ENCODE data around the gene LSM5. TPM values are rescaled to one million over a fixed set of nuclear protein-coding genes. Genes with fewer than 3 reads are reported as not detected.

Gene LSM5
- total RNA-seq, 1 experiment from 2014 or later = 81.0 TPM

DNA sequence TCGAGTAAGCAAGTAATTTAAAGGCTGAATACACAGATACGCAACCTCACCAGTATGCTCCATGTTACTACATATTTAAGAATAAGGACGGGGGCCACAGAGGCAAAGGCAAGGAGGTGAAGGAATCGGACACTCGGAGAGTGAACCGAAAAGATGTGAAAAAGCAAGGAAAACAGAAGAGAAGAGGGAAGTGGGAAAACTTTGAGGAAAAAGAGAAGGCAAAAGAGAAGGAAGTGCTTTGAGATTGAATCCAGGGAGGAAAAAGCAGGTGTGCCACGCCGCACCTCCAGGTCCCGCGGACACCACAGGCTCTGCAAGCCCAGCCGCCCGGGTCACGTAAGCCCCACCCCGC lies 4.7 kb upstream of the LSM5 start:
- ATAC-seq (peak; percentile 18), DNase-seq (ENCODE audit: low read depth, low spot score) (no peak)
- Histone ChIP-seq H3K27ac (ENCODE audit: low read depth, low read length) (peak overlapping the region; percentile 34), H4K20me1 (ENCODE audit: insufficient read depth) (no peaks in the 10 kb centered on the region), H3K4me3 (replicated peaks in 1 of 2; ENCODE audit: low read depth in 1 of 2, low read length in 2 of 2) (peak overlapping the region; percentile 64 to 79), H3K4me2 (ENCODE audit: low read length) (peak overlapping the region; percentile 80), H3K9ac (ENCODE audit: low read length) (peak overlapping the region; percentile 67), H3K36me3 (ENCODE audit: control insufficient read depth in 1 of 2, insufficient read depth in 2 of 2, low read length in 2 of 2) (no peaks in the 10 kb centered on the region), H3K27me3 (ENCODE audit: insufficient read depth, low read length) (no peaks in the 10 kb centered on the region), H3K4me1 (ENCODE audit: control insufficient read depth in 1 of 2, insufficient read depth in 2 of 2, low read length in 2 of 2) (peaks cover 8 to 23% of the 10 kb centered on the region in 2 experiments; a peak in 2 of 4 replicates), H3K9me2 (ENCODE audit: insufficient read depth) (no peaks in the 10 kb centered on the region), H3K9me3 (ENCODE audit: control insufficient read depth in 1 of 2, insufficient read depth in 1 of 2, low read depth in 1 of 2, low read length in 2 of 2) (no peaks in the 10 kb centered on the region), H2AFZ (ENCODE audit: low read depth, low read length, poor library complexity, severe bottlenecking) (peak overlapping the region; percentile 37), H3K79me2 (ENCODE audit: insufficient read depth, low read length) (peaks cover 45% of the 10 kb centered on the region)
- no TSS peak for BruUV-seq (replicated peaks)
- intact Hi-C loops (cut with micrococcal nuclease) = loop anchor here (10.0 kb wide), 1 partner anchor 1900 kb away; the partner anchor contains the start of gene GARS1
- CTCF ChIA-PET = no interaction called here
- RAD21 ChIA-PET (ENCODE audit: low non-redundant PET in 1 of 2, low total read pairs in 2 of 2, uncharacterized antibody in 2 of 2, unreplicated experiment in 2 of 2) = no interaction called here
- TF ChIP-seq CTCF (IDR thresholded peaks at IDR 0.05 in 2 of 3, conservative IDR thresholded peaks at IDR 0.05 in 1 of 3; ENCODE audit: borderline replicate concordance in 1 of 3, insufficient read depth in 1 of 3, low read depth in 2 of 3, low read length in 2 of 3) = no peak
- no peak for TF ChIP-seq JUND (IDR thresholded peaks at IDR 0.05)
- TF ChIP-seq, protein P1, sequence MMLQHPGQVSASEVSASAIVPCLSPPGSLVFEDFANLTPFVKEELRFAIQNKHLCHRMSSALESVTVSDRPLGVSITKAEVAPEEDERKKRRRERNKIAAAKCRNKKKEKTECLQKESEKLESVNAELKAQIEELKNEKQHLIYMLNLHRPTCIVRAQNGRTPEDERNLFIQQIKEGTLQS (IDR thresholded peaks at IDR 0.05) = no peak
- TF ChIP-seq EGR1 (IDR thresholded peaks at IDR 0.05; ENCODE audit: low read depth) = no peak
- TF ChIP-seq CBX3 (IDR thresholded peaks at IDR 0.05; ENCODE audit: low read depth) = peak; percentile 25; the same call in 1 of the 2 replicates
- TF ChIP-seq POLR2AphosphoS5 (IDR thresholded peaks at IDR 0.05; ENCODE audit: low read depth, low read length) = peak; percentile 97; the same call in 1 of the 2 replicates
- no peak for TF ChIP-seq ZNF274 (IDR thresholded peaks at IDR 0.05; ENCODE audit: low read depth, low read length)
- TF ChIP-seq ZFX (IDR thresholded peaks at IDR 0.05) = no peak
- TF ChIP-seq POLR2A (IDR thresholded peaks at IDR 0.05; ENCODE audit: borderline replicate concordance, extremely low read depth, insufficient read depth, insufficient read length) = peak; percentile 93
- TF ChIP-seq EZH2phosphoT487 (IDR thresholded peaks at IDR 0.05; ENCODE audit: borderline replicate concordance) = no peak
- TF ChIP-seq SIN3A (IDR thresholded peaks at IDR 0.05; ENCODE audit: low read depth) = peak; percentile 71
- TF ChIP-seq SP1 (IDR thresholded peaks at IDR 0.05; ENCODE audit: low read depth) = no peak
- TF ChIP-seq CEBPB (IDR thresholded peaks at IDR 0.05; ENCODE audit: low read depth) = no peak
- no peak for TF ChIP-seq REST (IDR thresholded peaks at IDR 0.05; ENCODE audit: low read depth)
- no peak for TF ChIP-seq FOSL1 (IDR thresholded peaks at IDR 0.05; ENCODE audit: low read depth)
- TF ChIP-seq MAX (IDR thresholded peaks at IDR 0.05) = no peak
- no peak for TF ChIP-seq RAD21 (IDR thresholded peaks at IDR 0.05; ENCODE audit: low read depth)
- no peak for TF ChIP-seq YY1 (IDR thresholded peaks at IDR 0.05; ENCODE audit: extremely low read depth, insufficient replicate concordance, low read depth, low read length)
- no peak for TF ChIP-seq TCF7L2 (IDR thresholded peaks at IDR 0.05; ENCODE audit: borderline replicate concordance, extremely low read depth, insufficient read depth, insufficient read length)
- TF ChIP-seq ZBTB33 (IDR thresholded peaks at IDR 0.05; ENCODE audit: extremely low read depth, insufficient replicate concordance, low read length) = no peak
- POLR2A ChIA-PET = interaction anchor here (0.6 to 0.8 kb wide), 2 partner anchors 106 to 175 kb away, joined by 3 to 4 read pairs; no protein-coding TSS in a partner anchor

Measured in HCT116 (cell line).